Stimulated activated CD8-positive, alpha-beta memory T cell treated with anti-CD3 and anti-CD28 coated beads, Interleukin-4, amount 100 ng/mL, for 1 hour (primary cell): ENCODE results near the gene AJAP1.
"Not testable (repeated sequence)": the region's sequence is repeated elsewhere in the genome, so short reads cannot be mapped to it uniquely, and the experiment has no call there.

Experiments
- DNase-seq, 2 donors: peaks; one replicate each; pipeline ENCODE4 v3.0.0-alpha.2; 2020; ENCODE audit warnings: low read depth in 2 of 2, low spot score in 1 of 2

AJAP1 gene

GRCh38 chr1:4656533-4657140, 2.2 kb downstream of the AJAP1 start:
- DNase-seq, result no peak

GRCh38 chr1:4657244-4657789, 2.9 kb downstream of the AJAP1 start:
- no peak for DNase-seq

- DNase-seq, result no peak
Measured at GRCh38 chr1:4657960-4658541, 3.6 kb downstream of the AJAP1 start.

- DNase-seq, result no peak
Measured at GRCh38 chr1:4658643-4659628, 4.5 kb downstream of the AJAP1 start.

GRCh38 chr1:4660917-4661594, 6.6 kb downstream of the AJAP1 start:
- no peak for DNase-seq

GRCh38 chr1:4661595-4661917, 7.1 kb downstream of the AJAP1 start:
- no peak for DNase-seq

GRCh38 chr1:4662168-4662567, 7.8 kb downstream of the AJAP1 start:
- DNase-seq, result no peak

- DNase-seq, result no peak
Measured at GRCh38 chr1:4662723-4663122, 8.3 kb downstream of the AJAP1 start.

GRCh38 chr1:4664095-4664494, 9.7 kb downstream of the AJAP1 start:
- no peak for DNase-seq

- no peak for DNase-seq
Measured at GRCh38 chr1:4664606-4665005, 10.2 kb downstream of the AJAP1 start.

GRCh38 chr1:4665456-4665855, 11.0 kb downstream of the AJAP1 start:
- DNase-seq, result no peak

- DNase-seq, result not testable (repeated sequence)
Measured at GRCh38 chr1:4666683-4667082, 12.3 kb downstream of the AJAP1 start.

GRCh38 chr1:4668743-4669700, 14.6 kb downstream of the AJAP1 start:
- DNase-seq, result no peak

GRCh38 chr1:4670265-4670664, 15.9 kb downstream of the AJAP1 start:
- DNase-seq, result no peak

GRCh38 chr1:4671828-4672227, 17.4 kb downstream of the AJAP1 start:
- DNase-seq, result no peak

- DNase-seq, result no peak
Measured at GRCh38 chr1:4673494-4673893, 19.1 kb downstream of the AJAP1 start.

- no peak for DNase-seq
Measured at GRCh38 chr1:4674117-4674516, 19.7 kb downstream of the AJAP1 start.

- DNase-seq, result no peak
Measured at GRCh38 chr1:4674676-4675075, 20.3 kb downstream of the AJAP1 start.

- no peak for DNase-seq
Measured at GRCh38 chr1:4675454-4676186, 21.2 kb downstream of the AJAP1 start.

GRCh38 chr1:4676253-4676652, 21.8 kb downstream of the AJAP1 start:
- no peak for DNase-seq
